ENCODE results near the gene GARIN5A.

Gene GARIN5A

GRCh38 chr19:50476224-50476906 lies at the start of gene GARIN5A, which contains the start of gene EMC10:
Gene GARIN5A, minus strand, starts transcription at chr19:50476848. Its CDS starts 460 bp downstream, at chr19:50476388.
Gene EMC10, plus strand, starts transcription at chr19:50476507. Its CDS starts 38 bp downstream, at chr19:50476545.
- no peak for DNase-seq

- DNase-seq: no peak
Observed at GRCh38 chr19:50522881-50523280, 46.2 kb upstream of the GARIN5A start.

GRCh38 chr19:50520822-50521465 lies 44.3 kb upstream of the GARIN5A start:
- DNase-seq: no peak

GRCh38 chr19:50519006-50519575 lies 42.4 kb upstream of the GARIN5A start:
- DNase-seq: no peak

- DNase-seq: no peak
Observed at GRCh38 chr19:50518091-50519005, 41.7 kb upstream of the GARIN5A start.

- no peak for DNase-seq
Observed at GRCh38 chr19:50517704-50518075, 41.0 kb upstream of the GARIN5A start.

- no peak for DNase-seq
Observed at GRCh38 chr19:50516964-50517703, 40.5 kb upstream of the GARIN5A start.

GRCh38 chr19:50516456-50516855 lies 39.8 kb upstream of the GARIN5A start:
- no peak for DNase-seq

- no peak for DNase-seq
Observed at GRCh38 chr19:50515168-50515561, 38.5 kb upstream of the GARIN5A start.

GRCh38 chr19:50514346-50515167 lies 37.9 kb upstream of the GARIN5A start:
- peak; percentile 59 for DNase-seq

GRCh38 chr19:50513746-50514345 lies 37.2 kb upstream of the GARIN5A start, which contains the start of gene ASPDH:
Gene ASPDH, minus strand, starts transcription at chr19:50513913. Its CDS starts 90 bp downstream, at chr19:50513823.
- DNase-seq: no peak

- no peak for DNase-seq
Observed at GRCh38 chr19:50512999-50513745, 36.5 kb upstream of the GARIN5A start.

- DNase-seq: no peak
Observed at GRCh38 chr19:50512112-50512998, 35.7 kb upstream of the GARIN5A start.

- peak; percentile 88 for DNase-seq
Observed at GRCh38 chr19:50511069-50511822, 34.6 kb upstream of the GARIN5A start, which contains the start of gene JOSD2. Gene JOSD2, minus strand, starts transcription at chr19:50511191. Its CDS starts 760 bp downstream, at chr19:50510431.

- DNase-seq: peak; percentile 94
Observed at GRCh38 chr19:50510700-50511068, 34.0 kb upstream of the GARIN5A start.

- no peak for DNase-seq
Observed at GRCh38 chr19:50510121-50510670, 33.5 kb upstream of the GARIN5A start.

- DNase-seq: no peak
Observed at GRCh38 chr19:50509366-50509765, 32.7 kb upstream of the GARIN5A start.

GRCh38 chr19:50508843-50509190 lies 32.2 kb upstream of the GARIN5A start:
- no peak for DNase-seq

Data from NCI-H1417 treated with DMSO at 0.1 percent for 48 hours (cell line).